HG03060 (cell line): ENCODE measurements around the gene OR2T11.
"Not testable (repeated sequence)": the region's sequence is repeated elsewhere in the genome, so short reads cannot be mapped to it uniquely, and the experiment has no call there.

Experiments used
- ATAC-seq: cut with Tn5 transposase; IDR thresholded peaks from one replicate; pipeline ENCODE4 v1.9.1; 2021; ENCODE audit warnings: low read depth, moderate number of reproducible peaks; ENCODE audit not compliant: unreplicated experiment

The OR2T11 gene

GRCh38 chr1:248634991-248635390, at the start of gene OR2T11:
TSS of gene OR2T11 (minus strand) at chr1:248635091. CDS start at chr1:248627128, 7,963 bp downstream.
- not testable (repeated sequence) for ATAC-seq

- ATAC-seq, result no peak
These were observed 46.8 kb upstream of the OR2T11 start for GRCh38 chr1:248681651-248682050.

GRCh38 chr1:248670003-248670402, 35.1 kb upstream of the OR2T11 start:
- no peak for ATAC-seq

GRCh38 chr1:248663453-248664328, 28.8 kb upstream of the OR2T11 start:
- peak; percentile 96 for ATAC-seq

GRCh38 chr1:248656797-248657196, 21.9 kb upstream of the OR2T11 start:
- ATAC-seq, result not testable (repeated sequence)

- not testable (repeated sequence) for ATAC-seq
These were observed 20.5 kb upstream of the OR2T11 start, which contains the start of gene OR2T27 for GRCh38 chr1:248655354-248655753. TSS of gene OR2T27 (minus strand) at chr1:248655528. CDS start at chr1:248650884, 4,644 bp downstream.

GRCh38 chr1:248648770-248649536, 14.1 kb upstream of the OR2T11 start:
- ATAC-seq, result not testable (repeated sequence)

GRCh38 chr1:248645178-248645577, 10.3 kb upstream of the OR2T11 start, which contains the start of gene OR2T35:
TSS of gene OR2T35 (minus strand) at chr1:248645278. CDS start at chr1:248639258, 6,020 bp downstream.
- ATAC-seq, result not testable (repeated sequence)

- peak; percentile 50 for ATAC-seq
These were observed 8.2 kb upstream of the OR2T11 start for GRCh38 chr1:248642971-248643651.

GRCh38 chr1:248641583-248641982, 6.7 kb upstream of the OR2T11 start:
- not testable (repeated sequence) for ATAC-seq

GRCh38 chr1:248640906-248641305, 6.0 kb upstream of the OR2T11 start:
- peak; percentile 35 for ATAC-seq

GRCh38 chr1:248639652-248640051, 4.8 kb upstream of the OR2T11 start:
- ATAC-seq, result peak; percentile 25

- not testable (repeated sequence) for ATAC-seq
These were observed 1.7 kb upstream of the OR2T11 start for GRCh38 chr1:248636612-248637011.

- no peak for ATAC-seq
These were observed 3.4 kb downstream of the OR2T11 start for GRCh38 chr1:248631354-248632008.

- ATAC-seq, result no peak
These were observed 4.3 kb downstream of the OR2T11 start for GRCh38 chr1:248630551-248630950.

- ATAC-seq, result peak; percentile 57
These were observed 6.7 kb downstream of the OR2T11 start for GRCh38 chr1:248627971-248628844.

- no peak for ATAC-seq
These were observed 8.9 kb downstream of the OR2T11 start for GRCh38 chr1:248625971-248626370.

GRCh38 chr1:248625166-248625565, 9.7 kb downstream of the OR2T11 start:
- ATAC-seq, result no peak

- peak; percentile 95 for ATAC-seq
These were observed 12.3 kb downstream of the OR2T11 start for GRCh38 chr1:248622570-248623001.
